Activated CD8-positive, alpha-beta memory T cell treated with anti-CD3 and anti-CD28 coated beads, Interleukin-2, amount 50 U/mL, for 48 hours (primary cell): ENCODE data around the gene AP5S1.
"Not testable (repeated sequence)": the region's sequence is repeated elsewhere in the genome, so short reads cannot be mapped to it uniquely, and the experiment has no call there.

Experiments
- DNase-seq: peaks from one replicate; pipeline ENCODE4 v3.0.0-alpha.2; 2020

AP5S1 gene, protein sequence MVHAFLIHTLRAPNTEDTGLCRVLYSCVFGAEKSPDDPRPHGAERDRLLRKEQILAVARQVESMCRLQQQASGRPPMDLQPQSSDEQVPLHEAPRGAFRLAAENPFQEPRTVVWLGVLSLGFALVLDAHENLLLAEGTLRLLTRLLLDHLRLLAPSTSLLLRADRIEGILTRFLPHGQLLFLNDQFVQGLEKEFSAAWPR

DNA sequence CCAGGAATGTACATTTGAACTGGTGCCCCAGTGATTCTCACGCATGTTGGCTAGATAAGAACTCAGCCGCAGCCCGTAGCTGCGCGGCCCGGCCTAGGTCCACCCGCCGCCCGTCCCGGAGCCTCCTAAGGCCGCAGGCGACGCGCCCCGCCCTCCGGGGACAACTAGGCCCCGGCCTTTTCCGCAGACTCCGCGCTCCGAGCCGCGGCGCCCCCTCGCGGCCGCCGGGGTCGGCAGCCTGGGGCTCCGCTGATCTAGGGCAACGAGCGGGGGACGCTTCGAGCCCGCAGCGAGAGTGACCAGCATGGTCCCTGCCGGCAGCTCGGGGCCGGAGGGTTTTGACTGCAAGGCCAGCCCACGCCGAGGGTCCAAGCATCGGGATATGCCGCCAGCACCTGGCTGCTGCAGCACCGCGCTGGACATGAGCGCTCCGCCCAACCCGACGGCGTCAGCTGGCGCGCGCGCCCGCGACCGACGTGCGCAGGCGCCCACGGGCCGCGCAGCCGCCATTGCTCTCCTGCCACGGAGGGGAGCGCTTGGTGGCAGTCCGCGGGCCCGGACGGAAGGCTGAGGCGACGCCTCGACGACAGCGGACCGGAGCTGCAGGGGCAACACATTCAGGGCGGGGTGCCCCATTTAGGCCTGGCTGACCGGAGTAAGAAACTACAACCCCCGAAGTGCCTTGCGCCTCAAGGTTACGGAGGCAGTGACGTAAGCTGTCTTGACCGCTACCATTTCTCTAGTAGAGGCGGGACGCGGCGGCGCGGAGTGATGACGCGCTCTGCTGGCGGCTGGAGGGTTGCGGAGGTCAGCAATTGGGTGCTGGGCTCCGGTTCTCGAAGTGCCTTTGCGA lies at the start of gene AP5S1:
TSS of gene AP5S1 (plus strand) at position 500 of the 853 bp plus-strand sequence. CDS start 1,571 bp downstream, outside the sequence.
- DNase-seq = peak; percentile 98

DNA sequence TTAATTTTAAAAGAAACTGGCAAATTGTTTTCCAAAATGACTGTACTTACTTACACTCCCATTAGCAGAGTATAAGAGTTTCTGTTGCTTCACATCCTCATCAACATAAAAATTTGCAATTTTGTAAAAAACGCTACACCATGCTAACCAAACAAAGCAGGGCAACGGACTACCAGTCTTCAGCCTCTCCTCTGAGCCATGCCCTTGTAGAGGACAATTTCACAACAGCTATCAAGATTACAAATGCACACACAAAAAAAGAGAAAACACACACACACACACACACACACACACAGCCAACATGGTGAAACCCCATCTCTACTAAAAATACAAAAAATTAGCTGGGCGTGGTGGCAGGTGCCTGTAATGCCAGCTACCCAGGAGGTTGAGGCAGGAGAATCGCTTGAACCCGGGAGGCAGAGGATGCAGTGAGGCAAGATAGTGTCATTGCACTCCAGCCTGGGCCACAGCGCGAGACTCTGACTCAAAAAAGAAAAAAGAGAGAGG lies 48.7 kb upstream of the AP5S1 start:
- no peak for DNase-seq

DNA sequence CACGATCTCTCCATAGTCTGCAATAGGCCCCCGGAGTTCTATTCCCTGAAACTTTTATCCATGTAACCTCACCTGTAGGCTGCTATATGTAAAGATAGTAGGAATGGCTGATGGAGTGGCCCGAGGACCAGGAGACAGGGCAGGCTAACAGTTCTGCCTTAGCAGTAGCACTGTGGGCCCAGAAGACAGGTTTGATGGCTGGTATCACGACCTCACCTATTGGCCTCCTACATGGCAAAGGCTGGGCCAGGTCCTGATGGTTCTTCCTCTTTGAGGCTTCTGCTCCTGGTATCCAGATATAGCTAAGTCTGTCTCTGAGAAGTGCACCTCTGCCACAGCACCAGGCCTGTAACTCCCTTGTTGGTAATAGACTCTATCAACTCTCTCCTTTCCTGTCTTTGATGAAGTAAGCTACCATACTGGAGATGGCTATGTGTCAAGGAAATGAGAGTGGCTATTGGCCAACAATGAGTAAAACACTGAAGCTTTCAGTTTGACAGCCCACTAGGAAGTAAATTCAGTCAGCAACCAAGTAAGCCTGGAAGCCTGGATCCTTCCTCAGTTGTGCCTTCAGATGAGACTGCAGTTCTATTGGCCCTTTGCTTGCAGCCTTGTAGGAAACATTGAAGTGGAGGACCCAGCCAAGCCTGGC lies 44.8 kb upstream of the AP5S1 start:
- DNase-seq = no peak

DNA sequence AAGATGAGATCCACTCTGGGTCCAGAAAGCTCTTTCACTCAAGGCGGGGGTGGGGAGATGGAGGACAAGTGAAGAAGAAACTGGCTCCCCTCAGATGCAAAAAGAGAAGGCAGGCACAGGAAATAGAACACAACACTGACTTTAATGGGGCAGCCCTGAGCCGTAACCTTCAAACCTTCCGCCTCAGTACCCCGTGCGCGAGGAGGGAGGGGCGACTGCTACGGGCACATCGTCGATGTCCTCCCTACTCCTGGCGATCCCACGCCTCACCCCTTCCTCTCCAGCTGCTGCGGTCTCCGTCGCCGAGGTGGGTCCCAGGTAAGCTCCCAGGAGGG lies 43.0 kb upstream of the AP5S1 start:
- DNase-seq = no peak

DNA sequence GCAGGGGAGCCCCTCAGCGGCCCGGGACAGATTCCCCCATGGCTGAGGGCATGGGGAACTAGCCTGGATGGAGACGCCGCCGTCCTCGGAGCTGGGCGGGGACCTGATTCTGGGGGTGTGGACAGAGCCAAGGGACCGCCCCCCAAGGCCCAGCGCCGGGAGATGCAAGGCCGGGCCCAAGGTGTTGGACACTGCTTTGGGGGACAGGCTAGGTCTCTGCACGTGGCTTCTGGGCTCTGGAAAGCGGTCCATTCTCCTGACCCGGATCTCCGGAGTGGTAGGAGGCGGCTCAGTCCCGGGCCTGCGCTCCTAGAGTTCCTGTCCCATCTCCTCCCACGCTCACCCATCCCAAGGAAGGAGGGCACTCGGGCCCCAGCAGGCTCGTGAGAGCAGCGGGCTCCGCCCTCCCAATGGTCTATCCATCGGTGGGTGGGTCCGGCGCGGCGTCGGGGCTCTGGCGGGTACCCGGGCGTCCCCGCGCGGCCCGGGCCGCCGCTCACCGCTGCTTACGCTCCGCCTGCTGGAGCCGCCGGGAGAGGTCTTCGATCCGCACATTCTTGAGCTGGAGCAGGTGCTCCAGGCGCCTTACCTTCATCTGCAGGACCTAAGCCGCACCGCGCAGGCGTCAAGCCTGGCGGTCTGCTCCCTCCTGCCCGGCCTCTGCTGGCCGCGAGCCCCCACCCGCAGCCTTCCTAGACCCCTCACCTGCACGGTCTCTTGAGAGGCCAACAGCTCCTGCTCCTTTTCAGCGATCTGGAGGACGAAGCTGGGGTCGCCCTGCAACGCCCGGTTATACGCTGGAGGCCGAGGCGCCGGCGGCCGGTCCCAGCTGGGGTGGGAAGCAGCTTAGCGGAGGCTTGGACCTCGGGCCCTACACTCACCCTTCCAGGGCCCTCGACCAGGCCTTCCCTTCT lies 42.4 kb upstream of the AP5S1 start:
- DNase-seq = peak; percentile 83

DNA sequence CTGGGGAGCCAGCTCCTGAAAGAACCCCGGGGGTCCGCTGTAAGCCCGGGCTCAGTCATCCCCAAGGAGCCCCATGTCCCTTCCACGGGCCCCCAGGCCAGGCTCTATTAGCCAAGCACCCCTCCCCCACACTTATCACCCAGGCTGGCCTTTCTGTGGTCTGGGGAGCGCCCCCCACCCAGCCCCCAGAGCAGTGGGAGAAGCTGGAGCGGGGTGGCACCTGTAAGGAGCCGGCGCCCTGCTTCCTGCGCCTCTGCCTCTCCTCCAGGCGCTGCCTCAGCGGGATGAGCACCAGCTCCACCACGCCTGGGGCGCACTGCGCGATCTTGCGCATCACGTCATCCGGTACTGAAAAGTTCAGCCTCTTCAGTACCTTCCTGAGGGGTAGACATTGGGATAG lies 41.4 kb upstream of the AP5S1 start:
- no peak for DNase-seq

DNA sequence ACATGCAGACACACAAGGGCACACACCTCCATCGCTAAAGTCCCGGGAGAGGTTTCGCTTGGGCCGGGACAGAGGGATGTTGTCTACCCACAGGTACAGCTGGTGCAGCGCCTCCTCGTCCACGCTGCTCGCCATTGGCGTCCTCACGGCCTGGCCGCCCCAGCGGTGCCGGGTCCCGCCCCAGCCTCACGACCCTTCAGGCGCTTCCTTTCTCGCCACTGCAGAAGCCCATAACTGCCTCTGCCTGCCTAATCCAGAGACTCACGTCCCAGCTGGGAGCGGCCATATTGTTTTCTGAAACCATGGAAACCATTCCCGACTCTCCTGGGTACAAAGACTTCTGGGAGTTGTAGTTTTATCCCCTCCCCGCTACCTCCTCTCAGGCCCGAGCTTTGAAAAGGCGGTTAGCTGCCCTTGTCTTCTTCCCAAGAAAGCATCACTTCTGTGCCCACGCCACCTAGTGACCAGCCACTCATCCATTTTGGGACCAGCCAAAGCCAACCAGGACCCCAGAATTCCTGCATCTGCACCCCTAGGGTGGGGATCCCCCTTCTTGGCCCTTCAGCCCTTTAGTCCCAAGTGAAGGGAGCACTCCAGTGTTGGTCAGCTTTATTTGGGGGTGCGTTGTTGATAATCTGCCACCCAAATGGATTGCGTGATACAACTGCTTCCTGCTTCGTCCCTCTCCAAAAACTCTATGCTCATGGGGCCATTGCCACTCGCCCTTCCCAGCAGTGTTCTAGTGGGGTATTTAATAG lies 39.0 kb upstream of the AP5S1 start, which contains the start of gene SPEF1:
TSS of gene SPEF1 (minus strand) at position 296 of the 758 bp plus-strand sequence. CDS start at position 135, 161 bp downstream.
- no peak for DNase-seq

DNA sequence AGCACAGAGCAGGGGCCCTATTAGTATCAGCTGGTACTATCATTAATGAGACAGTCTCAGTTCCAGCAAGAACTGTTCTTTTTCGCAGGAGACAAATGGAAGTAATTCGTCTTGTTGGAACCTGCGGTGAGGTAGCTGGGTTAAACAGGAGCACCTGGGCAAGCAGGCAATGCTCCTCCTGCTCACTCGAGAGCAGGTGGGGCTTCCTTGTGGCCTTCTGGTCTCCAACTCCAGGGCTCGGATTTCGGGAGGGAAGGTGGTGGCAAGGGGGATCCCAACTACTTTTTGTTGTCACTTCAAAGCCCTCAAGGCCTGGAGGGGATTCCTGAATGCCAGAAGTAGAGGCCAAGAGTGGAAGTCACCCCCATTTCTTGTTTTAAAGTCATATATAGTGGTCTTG lies 37.8 kb upstream of the AP5S1 start:
- DNase-seq = no peak

DNA sequence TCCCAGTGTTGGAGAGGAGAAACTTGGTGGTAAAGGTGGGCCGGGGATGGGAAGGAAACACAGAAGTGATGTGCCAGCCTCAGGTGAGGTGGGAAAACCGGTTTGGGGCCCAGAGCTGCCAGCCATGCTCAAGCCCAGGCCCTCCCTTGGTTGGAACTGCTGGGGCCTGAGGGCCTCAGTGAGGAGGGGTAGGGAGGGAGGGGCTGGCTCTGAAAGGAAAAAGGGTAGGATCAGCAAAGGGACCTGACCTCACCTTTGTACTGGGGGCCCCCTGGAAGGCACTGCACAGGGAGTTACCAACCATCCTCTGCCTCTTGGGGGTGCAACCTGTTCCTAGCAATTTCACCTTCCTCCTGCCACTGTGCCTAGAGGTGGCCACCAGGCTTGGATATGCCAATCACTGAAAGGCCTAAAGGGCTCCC lies 37.3 kb upstream of the AP5S1 start:
- DNase-seq = no peak

DNA sequence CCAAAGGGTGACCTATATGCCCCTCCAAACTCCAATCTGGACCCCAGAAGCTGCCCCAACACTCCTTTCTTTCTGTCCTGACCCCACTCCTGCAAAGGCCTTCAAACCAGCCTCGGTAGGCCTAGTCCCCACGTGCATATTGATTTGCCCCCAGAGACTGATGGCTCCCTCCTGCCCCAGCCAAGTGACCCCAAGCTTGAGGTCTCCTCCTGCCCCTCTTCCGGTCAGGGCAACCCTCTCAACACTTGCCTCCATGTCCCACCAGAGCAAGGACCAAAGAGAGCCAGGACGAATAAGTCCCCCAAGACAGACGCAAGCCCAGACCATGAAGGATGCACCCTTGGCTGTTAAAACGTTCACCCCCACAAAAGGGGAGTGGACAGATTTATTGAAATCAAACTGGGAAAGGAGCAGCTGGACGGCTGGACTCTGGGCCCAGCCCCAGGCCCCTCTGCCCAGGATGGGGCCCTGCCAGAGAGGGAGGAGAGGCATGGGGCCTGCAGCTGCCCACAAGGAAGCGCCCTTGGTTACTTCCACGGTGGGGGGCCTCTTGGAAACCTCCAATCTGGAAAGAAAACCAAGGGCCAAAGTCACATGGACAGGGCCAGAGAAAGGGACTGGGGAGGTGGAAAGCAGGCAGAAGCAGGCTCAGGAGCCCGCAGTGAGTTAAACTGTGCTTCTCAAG lies 36.7 kb upstream of the AP5S1 start:
- no peak for DNase-seq

DNA sequence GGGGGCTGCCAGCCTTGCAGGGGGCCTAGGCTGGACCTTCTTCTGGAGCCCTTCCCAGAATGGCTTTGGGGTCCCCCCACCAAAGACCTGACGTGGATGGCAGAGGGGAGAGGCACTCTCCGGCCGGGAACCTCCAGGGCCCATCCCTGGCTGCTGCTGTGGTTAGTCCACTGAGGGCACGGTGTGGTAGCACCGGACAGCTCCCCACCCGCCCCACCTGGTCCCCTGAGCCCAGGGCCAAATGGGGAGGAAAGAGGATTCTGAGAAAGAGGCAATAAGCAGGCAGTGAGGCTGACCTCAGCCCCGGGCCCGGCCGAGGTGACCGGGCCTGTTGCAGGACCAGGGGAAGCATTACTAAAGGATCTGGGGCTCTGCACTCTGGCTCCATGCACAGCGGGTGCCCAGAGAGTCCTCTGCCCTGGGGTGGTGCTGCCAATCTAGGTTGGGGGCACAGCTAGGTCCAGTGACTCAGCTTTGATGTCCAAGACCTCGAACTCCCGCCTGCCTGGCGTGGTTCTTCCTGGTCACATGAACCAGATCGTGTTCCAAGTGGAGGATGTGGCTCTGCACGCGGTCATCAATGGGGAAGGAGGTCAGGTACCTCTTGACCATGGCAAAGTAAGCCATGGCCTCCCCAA lies 36.0 kb upstream of the AP5S1 start:
- no peak for DNase-seq

DNA sequence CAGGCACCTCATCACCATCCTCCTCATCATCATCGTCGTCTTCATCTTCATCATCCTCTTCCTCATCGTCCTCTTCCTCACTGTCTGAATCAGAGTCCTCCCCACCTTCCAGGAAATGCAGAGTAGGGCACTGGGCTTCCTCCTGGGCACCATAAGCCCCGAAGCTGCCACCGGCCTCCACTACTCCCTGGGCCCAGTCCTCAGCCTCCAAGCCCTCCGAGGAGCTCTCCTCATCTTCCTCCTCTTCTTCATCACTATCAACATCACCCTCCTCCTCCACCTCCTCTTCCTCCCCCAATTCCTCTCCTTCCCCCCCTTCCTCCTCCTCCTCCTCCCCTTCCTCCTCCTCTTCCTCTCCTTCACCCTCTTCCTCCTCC lies 35.5 kb upstream of the AP5S1 start:
- no peak for DNase-seq

DNA sequence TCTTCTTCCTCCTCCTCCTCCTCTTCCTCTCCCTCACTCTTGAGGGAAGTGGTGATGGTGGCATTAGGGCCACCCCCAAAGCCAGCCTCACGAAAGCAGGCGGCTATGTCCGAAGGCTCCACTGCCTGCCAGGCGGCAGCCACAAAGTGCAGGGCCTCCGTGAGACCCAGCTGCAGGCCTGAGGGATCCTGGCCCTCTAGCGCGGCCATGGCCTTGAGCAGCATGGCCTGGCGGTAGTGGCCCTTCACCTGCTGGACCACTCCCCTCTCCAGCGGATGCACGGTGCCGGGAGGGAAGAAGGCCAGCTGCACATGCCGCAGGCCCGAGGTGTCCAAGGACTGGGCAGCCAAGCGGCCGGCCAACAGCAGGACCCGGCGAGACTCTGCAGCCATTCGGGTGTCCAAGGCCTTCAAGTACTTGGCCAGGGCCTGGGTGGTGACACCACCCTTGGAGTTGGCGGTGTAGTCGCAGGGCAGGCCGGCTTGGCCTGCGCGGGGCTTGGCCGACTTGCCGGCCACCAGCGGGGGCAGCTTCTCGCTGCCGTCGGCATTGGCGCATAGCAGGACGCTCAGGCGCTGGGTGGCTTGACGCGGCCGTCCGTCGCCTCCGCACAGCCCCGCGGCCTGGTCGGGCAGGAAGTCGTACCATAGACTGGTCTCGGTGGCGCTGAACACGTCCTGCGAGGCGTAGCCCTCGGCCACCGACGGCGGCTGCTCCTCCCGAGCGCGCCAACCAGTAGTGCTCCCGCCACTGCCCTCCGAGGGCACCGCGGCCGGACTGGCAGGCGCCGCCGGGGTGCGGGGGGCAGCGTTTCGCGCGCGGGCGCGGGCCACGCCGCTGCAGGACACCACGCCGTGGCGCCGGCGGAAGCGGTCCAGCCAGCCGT lies 34.9 kb upstream of the AP5S1 start:
- DNase-seq = no peak

DNA sequence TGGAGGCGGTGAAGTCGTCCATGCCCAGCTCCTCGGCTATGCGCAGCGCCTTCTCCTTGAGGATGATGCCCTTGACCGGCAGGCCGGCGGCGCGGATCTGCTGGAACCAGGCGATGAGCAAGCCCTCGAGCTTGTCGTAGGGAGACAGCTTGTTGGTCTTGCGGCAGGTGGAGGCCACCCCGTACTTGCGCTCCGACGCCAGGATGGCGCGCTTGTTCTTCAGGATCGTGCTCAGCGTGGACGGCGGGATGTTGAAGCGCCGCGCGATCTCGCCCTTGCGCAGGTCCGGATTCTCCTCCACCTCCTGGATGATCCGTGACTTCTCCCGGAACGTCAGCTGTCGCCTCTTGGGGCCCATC lies 34.2 kb upstream of the AP5S1 start:
- DNase-seq = peak; percentile 75

DNA sequence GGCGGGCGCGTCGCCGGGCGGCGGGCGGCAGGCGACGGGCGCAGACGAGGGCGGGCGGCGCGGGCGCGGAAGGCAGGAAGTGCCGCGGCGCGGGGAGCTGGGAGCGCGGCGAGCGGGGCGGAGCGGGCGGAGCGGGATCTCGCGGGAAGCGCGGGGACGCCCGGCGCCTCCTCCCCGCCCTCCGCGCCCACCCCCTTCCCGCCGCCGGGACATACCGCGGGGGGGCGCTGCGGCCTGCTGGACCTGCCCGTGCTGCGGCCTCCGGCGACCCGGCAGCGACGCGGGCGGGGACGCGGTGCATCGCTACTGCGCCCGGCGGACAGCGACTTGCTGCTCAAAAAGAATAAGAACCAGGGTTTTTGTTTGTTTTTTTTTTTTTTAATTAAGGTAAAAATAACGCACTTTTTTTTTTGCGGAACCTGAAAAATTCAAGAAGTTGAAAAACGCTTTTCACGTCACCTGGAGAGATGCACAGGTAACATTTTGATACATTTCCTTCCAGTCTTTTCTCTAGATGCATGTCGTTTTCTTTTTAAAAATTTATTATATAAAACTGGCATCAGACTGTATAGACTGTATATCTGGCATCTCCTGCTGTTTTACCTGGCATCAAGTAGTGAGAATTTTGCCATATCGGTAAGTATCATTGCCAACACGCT lies 33.6 kb upstream of the AP5S1 start, which contains the start of gene CENPB:
TSS of gene CENPB (minus strand) at position 76 of the 659 bp plus-strand sequence. CDS start 257 bp downstream, outside the sequence.
- peak; percentile 97 for DNase-seq

DNA sequence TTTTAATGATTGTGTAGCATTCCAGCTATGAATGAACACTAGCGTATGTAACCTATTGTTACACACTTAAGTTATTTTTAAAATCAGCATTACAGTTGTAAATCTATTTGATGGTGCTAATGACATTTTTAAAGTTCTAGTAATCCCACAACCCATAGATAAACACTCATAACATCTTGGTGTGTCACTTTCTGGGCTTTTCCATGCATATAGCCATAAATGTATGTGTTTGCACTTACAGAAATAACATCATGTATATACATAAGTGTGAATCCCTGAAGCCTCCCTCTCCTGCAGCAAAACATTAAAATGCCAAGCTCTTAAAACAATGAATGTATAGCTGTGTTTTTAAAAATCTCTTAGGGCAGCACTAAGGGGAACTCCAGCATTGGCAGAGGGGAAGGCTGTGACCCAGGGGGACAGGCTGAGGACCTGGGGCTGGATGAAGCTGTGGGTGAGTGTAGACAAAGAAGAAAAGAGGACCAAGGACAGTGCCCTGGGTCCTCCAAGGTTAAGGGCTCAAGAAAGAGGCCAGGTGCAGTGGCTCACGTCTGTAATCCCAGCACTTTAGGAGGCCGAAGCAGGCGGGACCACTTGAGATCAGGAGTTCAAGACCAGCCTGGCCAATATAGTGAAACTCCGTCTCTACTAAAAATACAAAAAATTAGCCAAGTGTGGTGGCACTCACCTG lies 32.9 kb upstream of the AP5S1 start:
- DNase-seq = no peak

DNA sequence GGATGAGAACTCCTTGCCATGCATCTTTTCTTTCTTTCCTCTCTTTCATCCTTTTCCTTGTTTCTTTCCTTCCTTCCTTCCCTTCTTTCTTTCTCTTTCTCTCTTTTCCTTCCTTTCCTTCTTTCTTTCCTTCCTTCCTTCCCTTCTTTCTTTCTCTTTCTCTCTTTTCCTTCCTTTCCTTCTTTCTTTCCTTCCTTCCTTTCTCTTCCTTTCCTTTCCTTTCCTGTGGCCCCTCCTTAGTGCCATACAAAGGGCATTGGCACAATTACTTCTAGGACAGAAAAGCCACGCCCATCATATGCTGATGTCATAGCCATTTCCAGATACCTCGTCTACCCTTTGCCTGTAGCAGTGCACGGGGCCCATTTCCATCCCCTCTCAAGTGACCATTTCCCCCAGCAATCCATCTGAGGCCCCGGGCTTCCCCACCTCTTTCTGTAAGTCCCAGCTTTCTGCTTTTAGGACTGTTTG lies 31.6 kb upstream of the AP5S1 start:
- no peak for DNase-seq

DNA sequence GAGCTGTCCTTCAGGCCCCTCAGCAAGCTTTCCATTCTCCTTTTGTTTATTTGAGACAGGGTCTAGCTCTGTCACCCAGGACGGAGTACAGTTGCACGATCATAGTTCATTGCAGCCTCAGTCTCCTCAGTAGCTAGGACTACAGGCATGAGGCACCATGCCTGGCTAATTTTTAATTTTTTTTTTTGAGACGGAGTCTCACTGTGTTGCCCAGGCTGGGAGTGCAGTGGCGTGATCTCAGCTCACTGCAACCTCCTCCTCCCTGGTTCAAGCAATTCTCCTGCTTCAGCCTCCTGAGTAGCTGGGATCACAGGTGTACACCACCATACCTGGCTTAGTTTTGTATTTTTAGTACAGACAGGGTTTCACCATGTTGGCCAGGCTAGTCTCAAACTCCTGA lies 31.1 kb upstream of the AP5S1 start:
- not testable (repeated sequence) for DNase-seq
